ENCODE measurements around the gene TBXA2R. TPM values are rescaled to one million over a fixed set of nuclear protein-coding genes. Genes with fewer than 3 reads are reported as not detected.

TBXA2R gene
- total and polyA plus RNA-seq, 2 experiments from 2014 or later: 0.76 to 2.6 TPM

DNA sequence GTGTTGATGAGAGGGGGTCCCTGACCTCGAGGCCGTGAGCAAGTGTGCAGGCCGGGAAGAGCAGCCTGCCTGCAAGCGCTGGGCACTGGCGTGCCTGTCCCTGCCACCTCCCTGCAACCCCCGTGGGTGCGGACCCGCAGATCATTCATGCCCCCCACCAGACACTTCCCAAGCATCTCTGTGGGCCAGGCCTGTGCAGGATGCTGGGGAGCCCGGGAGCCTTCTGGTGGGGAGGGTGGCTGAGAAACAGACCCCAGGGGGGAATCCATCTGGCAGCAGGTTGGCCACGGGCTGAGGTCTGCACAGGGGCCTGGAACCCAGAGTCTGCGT is 38.4 kb upstream of the TBXA2R start:
- Histone ChIP-seq H4K20me1 (ENCODE audit: insufficient read depth) (no peaks in the 10 kb centered on the region), H3F3A (ENCODE audit: insufficient read depth) (no peaks in the 10 kb centered on the region), H3K4me1 (ENCODE audit: insufficient read depth) (no peaks in the 10 kb centered on the region), H3K36me3 (ENCODE audit: low read depth) (no peaks in the 10 kb centered on the region), H2AFZ (no peak overlapping the region), H3K9ac (no peak overlapping the region), H3K4me2 (ENCODE audit: unreplicated experiment) (no peak overlapping the region), H3K4me3 (no peak overlapping the region), H3K27ac (no peak overlapping the region), H3K9me3 (ENCODE audit: low read depth) (no peaks in the 10 kb centered on the region), H3K79me2 (ENCODE audit: insufficient read depth) (no peaks in the 10 kb centered on the region), H3K27me3 (replicated peaks; ENCODE audit: insufficient read depth) (no peaks in the 10 kb centered on the region), H3K9me2 (ENCODE audit: insufficient read depth) (no peaks in the 10 kb centered on the region)
- DNase-seq: no peak
- in situ Hi-C loops (cut with MboI): no loop called here
- TF ChIP-seq EZH2phosphoT487 (IDR thresholded peaks at IDR 0.05; ENCODE audit: insufficient read depth, low read depth) (no peak), EZH2 (IDR thresholded peaks at IDR 0.05; ENCODE audit: insufficient read depth, poor library complexity, severe bottlenecking) (no peak)
- 75 to 76% methylated on average over 11 of the region's 11 CpGs for WGBS, 2 experiments (ENCODE audit: low coverage in 1 of 2, low lambda C conversion rate in 2 of 2, missing lambda C conversion rate in 2 of 2)

DNA sequence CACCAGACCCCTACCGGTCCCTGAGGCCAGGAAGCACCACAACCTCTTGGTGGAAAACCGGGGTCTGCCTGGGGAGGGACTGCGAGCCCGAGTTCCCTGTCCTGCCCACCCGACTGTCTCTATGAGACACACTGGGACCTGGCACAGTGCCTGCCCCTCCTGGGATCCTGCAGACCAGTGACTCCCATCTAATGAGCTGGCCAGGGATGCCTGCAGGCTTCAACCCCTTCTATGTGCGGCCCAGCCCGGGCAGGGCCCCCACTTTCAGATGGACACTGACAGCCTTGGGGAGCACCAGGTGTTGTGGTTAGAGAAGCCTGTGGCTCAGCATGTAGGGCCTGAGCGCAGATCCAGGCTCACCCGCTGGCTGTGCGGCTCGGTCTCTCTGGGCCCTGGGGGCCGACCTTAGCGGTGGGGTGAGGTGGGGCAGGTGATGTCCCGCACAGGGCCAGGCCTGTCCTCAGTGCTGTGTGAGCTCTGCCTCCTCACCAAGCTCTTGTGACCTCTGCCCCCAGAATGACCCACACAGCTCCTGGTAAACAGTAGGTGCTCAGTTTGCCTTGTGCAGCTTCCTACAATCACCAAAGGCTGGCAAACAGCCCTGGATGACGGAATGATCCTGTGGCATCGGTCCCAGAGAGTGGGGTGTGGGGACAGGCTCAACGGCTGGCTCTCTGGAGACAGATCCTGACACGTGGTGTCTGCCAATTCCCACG is 37.8 kb upstream of the TBXA2R start:
- no peaks in the 10 kb centered on the region for H3F3A ChIP-seq (ENCODE audit: insufficient read depth)
- in situ Hi-C loops (cut with MboI): no loop called here
- no peak overlapping the region for H3K9ac ChIP-seq
- no peaks in the 10 kb centered on the region for H3K4me1 ChIP-seq (ENCODE audit: insufficient read depth)
- H3K9me3 ChIP-seq (ENCODE audit: low read depth): no peaks in the 10 kb centered on the region
- no peak overlapping the region for H3K27ac ChIP-seq
- 72 to 76% methylated on average over 19 of the region's 19 CpGs for WGBS, 2 experiments (ENCODE audit: low coverage in 1 of 2, low lambda C conversion rate in 2 of 2, missing lambda C conversion rate in 2 of 2)
- no peak overlapping the region for H3K4me2 ChIP-seq (ENCODE audit: unreplicated experiment)
- no peaks in the 10 kb centered on the region for H3K79me2 ChIP-seq (ENCODE audit: insufficient read depth)
- H3K4me3 ChIP-seq: no peak overlapping the region
- peak; percentile 36 for DNase-seq
- no peaks in the 10 kb centered on the region for H3K36me3 ChIP-seq (ENCODE audit: low read depth)
- no peaks in the 10 kb centered on the region for H4K20me1 ChIP-seq (ENCODE audit: insufficient read depth)
- TF ChIP-seq EZH2 (IDR thresholded peaks at IDR 0.05; ENCODE audit: insufficient read depth, poor library complexity, severe bottlenecking): no peak
- H2AFZ ChIP-seq: no peak overlapping the region
- no peaks in the 10 kb centered on the region for H3K9me2 ChIP-seq (ENCODE audit: insufficient read depth)
- H3K27me3 ChIP-seq (replicated peaks; ENCODE audit: insufficient read depth): no peaks in the 10 kb centered on the region

DNA sequence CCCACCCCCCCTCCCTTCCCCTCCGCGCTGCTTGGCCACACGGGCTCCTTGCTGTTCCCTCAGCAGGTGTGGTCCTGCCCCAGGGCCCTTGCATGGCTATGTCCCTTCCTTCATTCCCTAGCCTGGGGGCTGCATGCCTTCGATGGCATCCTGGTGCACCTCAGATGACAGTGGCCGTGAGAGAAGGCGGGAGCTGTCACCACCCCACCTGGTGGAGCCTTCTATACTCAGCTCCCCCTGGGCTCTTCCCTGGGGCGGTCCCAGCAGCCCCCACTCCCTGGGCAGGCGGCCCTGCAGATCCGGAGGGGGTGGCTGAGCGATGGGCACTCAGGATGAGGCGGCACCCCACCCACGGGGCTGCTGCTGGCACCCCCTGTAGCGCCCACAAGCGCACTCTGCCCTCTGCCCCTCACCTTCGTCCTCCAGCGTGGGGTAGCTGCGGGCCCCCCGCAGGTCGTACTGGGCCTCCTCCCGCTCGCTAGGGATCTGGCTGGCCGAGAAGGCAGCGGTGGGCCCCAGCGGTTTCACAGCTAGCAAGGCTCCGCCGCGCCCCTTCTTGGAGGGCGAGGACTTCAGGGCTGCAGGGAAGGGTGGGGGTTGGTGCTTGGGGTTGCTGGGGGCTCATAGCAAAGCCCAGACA is 37.1 kb upstream of the TBXA2R start:
- Histone ChIP-seq H3K79me2 (ENCODE audit: insufficient read depth) (no peaks in the 10 kb centered on the region), H3K27me3 (replicated peaks; ENCODE audit: insufficient read depth) (no peaks in the 10 kb centered on the region), H3K9me2 (ENCODE audit: insufficient read depth) (no peaks in the 10 kb centered on the region), H3K27ac (no peak overlapping the region), H3K9ac (no peak overlapping the region), H2AFZ (no peak overlapping the region), H3F3A (ENCODE audit: insufficient read depth) (no peaks in the 10 kb centered on the region), H3K4me3 (no peak overlapping the region), H3K9me3 (ENCODE audit: low read depth) (no peaks in the 10 kb centered on the region), H3K4me2 (ENCODE audit: unreplicated experiment) (no peak overlapping the region), H3K36me3 (ENCODE audit: low read depth) (no peaks in the 10 kb centered on the region), H4K20me1 (ENCODE audit: insufficient read depth) (no peaks in the 10 kb centered on the region), H3K4me1 (ENCODE audit: insufficient read depth) (no peaks in the 10 kb centered on the region)
- in situ Hi-C loops (cut with MboI): no loop called here
- TF ChIP-seq EZH2 (IDR thresholded peaks at IDR 0.05; ENCODE audit: insufficient read depth, poor library complexity, severe bottlenecking): no peak
- TF ChIP-seq EZH2phosphoT487 (IDR thresholded peaks at IDR 0.05; ENCODE audit: insufficient read depth, low read depth): no peak
- WGBS, 2 experiments (ENCODE audit: low coverage in 1 of 2, low lambda C conversion rate in 2 of 2, missing lambda C conversion rate in 2 of 2): 91 to 94% methylated on average over 26 of the region's 28 CpGs
- DNase-seq: no peak

DNA sequence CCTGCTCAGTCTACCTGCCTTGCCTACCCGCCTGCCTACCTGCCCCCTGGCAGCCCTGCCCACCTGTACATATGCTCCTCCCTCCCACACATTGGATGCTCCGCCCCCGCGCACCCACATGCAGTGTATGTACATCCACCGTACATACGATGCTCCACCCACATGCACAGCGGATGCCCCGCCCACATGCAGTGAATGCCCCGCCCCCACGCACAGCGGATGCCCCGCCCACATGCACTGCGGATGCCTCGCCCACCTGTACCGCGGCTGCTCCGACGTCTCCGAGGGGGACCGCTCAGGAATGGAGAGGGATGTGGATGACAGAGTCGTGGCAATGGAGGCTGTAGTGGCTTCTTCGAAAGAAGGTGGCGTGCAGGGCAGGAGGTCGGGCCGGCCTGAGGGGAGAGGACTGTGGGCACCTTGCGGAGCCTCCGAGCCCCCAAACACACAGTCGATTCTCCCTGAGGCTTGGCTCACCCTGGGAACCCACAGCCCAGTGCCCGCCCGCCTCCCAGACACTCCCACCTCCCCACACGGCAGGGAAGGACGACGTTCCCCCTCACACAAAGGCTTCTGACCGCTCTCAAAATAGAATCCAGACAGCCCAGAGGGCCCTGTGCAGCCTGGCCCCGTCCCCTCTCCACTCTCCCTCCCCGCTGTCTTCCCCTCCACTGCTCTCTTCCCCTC is 36.5 kb upstream of the TBXA2R start:
- TF ChIP-seq EZH2 (IDR thresholded peaks at IDR 0.05; ENCODE audit: insufficient read depth, poor library complexity, severe bottlenecking): no peak
- TF ChIP-seq EZH2phosphoT487 (IDR thresholded peaks at IDR 0.05; ENCODE audit: insufficient read depth, low read depth): no peak
- no peaks in the 10 kb centered on the region for H3K4me1 ChIP-seq (ENCODE audit: insufficient read depth)
- no peak overlapping the region for H3K4me3 ChIP-seq
- DNase-seq: peak; percentile 32
- H3K4me2 ChIP-seq (ENCODE audit: unreplicated experiment): no peak overlapping the region
- H3K9ac ChIP-seq: no peak overlapping the region
- WGBS, 2 experiments (ENCODE audit: low coverage in 1 of 2, low lambda C conversion rate in 2 of 2, missing lambda C conversion rate in 2 of 2): 89 to 90% methylated on average over 18 to 36 of the region's 36 CpGs
- H3K79me2 ChIP-seq (ENCODE audit: insufficient read depth): no peaks in the 10 kb centered on the region
- H3K36me3 ChIP-seq (ENCODE audit: low read depth): no peaks in the 10 kb centered on the region
- in situ Hi-C loops (cut with MboI): no loop called here
- H3K9me2 ChIP-seq (ENCODE audit: insufficient read depth): no peaks in the 10 kb centered on the region
- no peaks in the 10 kb centered on the region for H3K9me3 ChIP-seq (ENCODE audit: low read depth)
- H4K20me1 ChIP-seq (ENCODE audit: insufficient read depth): no peaks in the 10 kb centered on the region
- no peak overlapping the region for H3K27ac ChIP-seq
- no peak overlapping the region for H2AFZ ChIP-seq
- no peaks in the 10 kb centered on the region for H3K27me3 ChIP-seq (replicated peaks; ENCODE audit: insufficient read depth)
- no peaks in the 10 kb centered on the region for H3F3A ChIP-seq (ENCODE audit: insufficient read depth)
